T1000 (cell line): ENCODE results near the gene PAPPA.

Experiments
- DNase-seq: peaks from one replicate; lab custom pipeline; 2025; ENCODE audit warnings: mixed read lengths; lab: John Stamatoyannopoulos, UW

The PAPPA gene

DNA sequence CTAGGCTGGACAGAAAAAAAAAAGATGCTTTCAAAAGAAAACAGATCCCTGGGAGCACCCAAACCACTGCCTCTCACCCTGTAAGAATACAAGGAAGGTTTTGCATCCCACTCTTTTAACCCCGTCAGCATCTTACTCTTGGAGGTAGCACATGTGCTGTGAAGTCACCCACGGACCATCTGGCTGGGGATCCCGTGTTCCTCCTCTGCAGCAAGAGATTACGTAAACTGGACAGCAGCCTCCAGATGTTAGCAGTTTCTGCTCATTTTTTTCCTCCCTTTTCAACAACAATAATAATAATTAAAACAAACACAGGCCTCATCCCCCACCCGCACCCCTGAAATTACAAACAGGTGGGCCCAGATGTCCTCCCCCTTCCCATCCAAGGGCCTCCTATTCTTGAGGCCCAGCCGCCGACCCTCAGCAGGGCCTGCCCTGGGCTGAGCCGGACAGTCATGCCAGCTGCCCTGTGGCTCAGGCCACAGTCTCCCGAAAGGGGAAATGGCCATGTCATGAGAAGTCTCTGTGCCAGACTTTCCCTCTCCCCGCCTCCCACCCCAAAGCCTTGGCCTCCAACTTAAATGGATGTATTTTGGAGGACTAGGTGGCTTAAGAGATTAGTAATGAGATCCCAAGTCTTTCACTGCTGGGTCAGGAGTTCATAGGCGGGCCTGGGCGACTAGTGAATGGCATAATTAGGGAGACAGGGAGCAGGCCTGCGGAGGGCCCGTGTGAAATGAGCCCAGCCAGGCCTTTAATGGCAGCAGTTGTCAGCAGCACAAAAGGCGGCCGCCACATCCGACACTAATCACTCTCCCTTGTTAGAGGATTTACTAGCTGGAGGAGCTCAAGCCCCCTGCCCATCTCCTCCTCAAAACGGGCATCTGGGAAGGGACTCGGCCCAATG is 165.1 kb downstream of the PAPPA start:
- no peak for DNase-seq

DNA sequence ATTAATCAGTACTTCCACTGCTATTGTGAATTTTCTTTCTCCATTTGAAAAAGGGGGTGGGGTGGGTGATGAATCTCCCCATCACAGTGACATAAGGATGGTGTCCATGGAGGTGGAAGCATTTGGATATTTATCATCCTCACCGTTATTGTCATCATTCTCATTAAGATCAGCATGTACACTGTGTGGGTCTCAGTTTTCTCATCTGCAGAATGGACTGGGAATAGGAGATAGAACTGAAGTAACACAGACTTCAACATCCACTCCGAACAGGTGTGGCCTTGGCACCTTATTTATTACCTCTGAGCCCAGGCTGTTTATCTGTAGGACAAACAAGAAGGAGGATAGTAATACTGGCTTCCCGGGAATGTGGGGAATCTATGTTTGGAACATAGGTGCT is 165.9 kb downstream of the PAPPA start:
- no peak for DNase-seq

GRCh38 chr9:116320290-116320689 is 166.7 kb downstream of the PAPPA start:
- DNase-seq = no peak

- DNase-seq = no peak
Observed at GRCh38 chr9:116322521-116322920, 168.9 kb downstream of the PAPPA start.

GRCh38 chr9:116323012-116323411 is 169.4 kb downstream of the PAPPA start:
- no peak for DNase-seq

GRCh38 chr9:116323571-116323970 is 170.0 kb downstream of the PAPPA start:
- no peak for DNase-seq

GRCh38 chr9:116325924-116326323 is 172.3 kb downstream of the PAPPA start:
- DNase-seq = no peak

GRCh38 chr9:116327701-116328405 is 174.3 kb downstream of the PAPPA start:
- DNase-seq = no peak

DNA sequence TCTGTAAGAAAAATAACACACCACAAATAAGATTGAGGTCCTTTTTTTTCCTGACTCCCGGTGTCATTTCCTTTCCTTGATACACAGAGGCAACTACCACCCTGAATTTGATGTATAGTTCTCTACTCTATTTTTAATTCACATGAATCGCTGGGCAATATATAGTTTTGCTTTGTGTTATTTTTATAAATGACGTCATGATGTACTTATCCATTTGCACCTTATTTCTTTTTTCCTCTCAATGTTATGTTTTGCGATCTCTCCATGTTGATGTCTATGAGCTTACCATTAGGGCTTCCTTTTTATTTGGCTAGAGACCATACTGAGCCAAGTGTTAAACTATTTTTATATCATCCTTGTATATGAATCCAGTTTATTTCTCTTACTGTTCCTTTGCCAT is 175.9 kb downstream of the PAPPA start:
- DNase-seq = no peak

GRCh38 chr9:116331241-116331640 is 177.7 kb downstream of the PAPPA start:
- no peak for DNase-seq

DNA sequence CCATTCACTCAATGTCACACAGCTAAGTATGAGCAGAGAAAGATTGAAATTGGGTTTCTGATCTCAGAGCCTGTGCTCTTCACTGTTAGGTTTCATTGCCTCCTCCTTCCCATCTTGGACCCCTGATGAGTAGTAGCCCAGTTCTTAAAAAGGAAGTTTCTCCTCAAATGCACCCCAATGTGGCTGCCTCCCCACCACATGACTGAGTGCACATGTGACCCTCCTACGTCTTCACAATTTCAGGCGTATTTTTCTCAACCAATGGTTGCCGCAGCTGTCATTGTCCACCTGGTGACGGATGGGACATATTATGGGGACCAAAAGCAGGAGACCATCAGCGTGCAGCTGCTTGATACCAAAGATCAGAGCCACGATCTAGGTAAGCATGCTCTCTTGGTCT is 178.5 kb downstream of the PAPPA start:
- DNase-seq = no peak

DNA sequence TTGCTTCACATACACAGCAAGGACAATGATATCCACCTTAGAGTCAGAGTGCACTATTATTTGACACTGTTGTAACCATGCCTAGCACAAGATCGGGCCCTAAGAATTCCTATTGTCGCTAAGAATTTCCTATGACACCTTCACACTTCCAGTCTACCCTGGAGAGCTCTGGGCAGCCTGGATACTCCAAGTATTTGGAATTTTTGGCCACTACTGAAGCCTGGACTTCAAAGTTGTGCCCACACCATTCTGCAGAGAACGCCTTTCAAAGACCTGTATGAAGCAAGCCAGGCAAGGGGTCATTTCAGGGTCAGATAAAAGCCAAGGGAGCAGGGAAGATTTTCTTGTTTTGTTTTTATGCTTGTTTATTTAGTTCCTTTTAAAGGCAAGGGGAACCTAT is 179.7 kb downstream of the PAPPA start:
- no peak for DNase-seq

GRCh38 chr9:116334546-116335150 is 181.1 kb downstream of the PAPPA start:
- DNase-seq = no peak

DNA sequence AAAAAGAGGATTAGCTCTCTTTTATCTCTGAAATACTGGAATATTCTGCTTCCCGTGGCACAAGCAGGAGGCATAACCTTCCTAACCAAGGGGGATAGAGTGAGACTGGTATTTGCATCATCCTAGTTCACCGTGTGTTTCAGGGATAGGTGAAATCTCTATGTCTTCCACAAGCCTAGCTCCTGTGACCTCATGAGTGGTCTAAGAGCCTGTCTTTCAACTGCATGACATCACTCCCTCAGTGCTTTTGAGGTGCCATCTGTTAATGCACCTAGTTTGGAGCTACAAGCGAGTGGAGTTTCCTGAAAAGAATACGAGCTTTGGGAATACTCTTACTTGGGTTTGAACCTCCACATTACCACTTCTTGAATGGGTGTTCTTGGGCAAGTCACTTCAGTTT is 181.8 kb downstream of the PAPPA start:
- no peak for DNase-seq

DNA sequence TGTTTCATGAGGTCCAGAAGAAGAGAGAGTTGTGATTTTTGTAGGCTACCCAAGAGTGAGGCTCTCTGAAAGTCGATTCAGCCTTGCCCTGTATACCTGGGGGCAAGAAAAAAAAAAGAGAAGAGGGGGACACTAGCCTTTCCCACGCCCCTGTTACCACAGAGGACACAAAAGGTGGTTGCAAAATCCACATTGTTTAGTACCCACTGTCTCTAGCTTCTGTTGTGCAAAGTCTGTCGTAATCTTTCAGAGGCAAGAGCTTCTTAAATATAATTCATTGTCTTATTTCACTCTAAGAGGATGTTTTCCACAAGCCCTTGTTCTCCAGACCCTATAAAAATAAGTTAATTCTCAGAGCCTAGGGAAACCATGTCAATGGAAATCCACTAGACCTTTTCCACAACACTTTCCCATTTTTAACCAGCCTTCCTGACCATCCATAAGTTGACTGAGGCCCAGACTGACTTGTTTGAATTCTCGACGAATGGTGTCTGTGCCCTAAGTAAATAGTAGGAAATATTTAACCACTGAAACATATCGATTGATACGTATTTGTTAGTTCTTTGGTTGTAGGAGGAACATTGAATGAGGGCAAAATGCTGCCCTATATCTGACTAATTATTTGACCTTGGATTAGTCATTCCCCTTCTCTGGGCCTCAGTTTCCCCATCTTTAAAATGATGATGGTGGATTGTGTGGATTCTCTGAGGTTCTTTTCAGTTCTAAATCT is 182.7 kb downstream of the PAPPA start:
- no peak for DNase-seq

GRCh38 chr9:116337015-116337414 is 183.4 kb downstream of the PAPPA start:
- no peak for DNase-seq

DNA sequence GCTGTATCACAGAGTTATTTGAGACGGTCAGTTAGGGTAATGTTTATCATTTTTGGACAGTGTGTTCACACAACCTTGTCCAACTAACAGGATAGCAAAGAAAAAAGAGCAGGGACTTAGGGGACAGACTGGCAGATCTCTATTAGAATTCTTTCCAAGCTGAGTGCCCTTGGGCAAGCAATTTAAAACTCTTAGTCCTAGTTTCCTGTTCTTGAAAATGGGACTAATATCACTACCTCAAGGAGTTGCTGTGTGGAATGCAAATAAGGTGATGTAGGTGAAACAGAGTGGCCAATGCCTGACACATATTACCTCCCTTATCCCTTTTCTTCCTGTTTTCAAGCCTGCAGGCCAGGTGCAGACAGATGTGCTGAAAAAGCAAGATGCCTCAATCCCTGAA is 186.7 kb downstream of the PAPPA start:
- DNase-seq = no peak

- DNase-seq = no peak
Observed at GRCh38 chr9:116342061-116342460, 188.5 kb downstream of the PAPPA start.

- DNase-seq = no peak
Observed at GRCh38 chr9:116342941-116343340, 189.3 kb downstream of the PAPPA start.

DNA sequence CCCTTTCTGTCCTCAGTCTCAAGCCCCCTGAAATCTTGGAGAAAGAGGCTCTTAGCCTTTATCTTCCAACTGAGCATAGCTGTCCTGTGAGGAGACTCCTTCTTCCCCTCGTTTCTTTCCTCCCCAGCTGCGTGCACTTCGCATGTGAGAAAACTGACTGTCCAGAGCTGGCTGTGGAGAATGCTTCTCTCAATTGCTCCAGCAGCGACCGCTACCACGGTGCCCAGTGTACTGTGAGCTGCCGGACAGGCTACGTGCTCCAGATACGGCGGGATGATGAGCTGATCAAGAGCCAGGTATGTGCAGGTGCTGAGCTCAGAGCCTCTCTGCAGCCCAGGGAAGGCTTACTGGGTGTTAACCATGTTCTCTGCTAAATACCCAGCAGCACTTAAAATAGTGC is 190.8 kb downstream of the PAPPA start:
- no peak for DNase-seq

DNA sequence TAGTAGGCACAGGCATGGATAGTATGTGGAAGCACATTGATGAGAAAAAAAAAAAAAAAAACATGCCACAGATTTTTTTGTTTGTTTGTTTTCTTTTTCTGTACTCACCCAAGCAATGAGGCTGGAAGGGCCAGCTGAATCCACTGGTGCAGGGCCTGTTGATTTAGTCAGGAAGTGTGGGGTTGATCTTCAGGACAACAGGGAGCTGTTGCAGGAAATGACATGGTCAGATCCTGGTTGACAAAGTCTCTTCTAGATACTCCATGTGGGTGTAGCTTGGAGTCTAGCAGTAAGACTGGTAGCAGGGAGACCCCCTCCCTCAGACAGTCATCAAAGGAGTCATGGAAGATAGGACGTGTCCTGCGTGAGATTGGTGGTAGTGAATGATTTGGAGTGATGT is 191.8 kb downstream of the PAPPA start:
- DNase-seq = no peak

DNA sequence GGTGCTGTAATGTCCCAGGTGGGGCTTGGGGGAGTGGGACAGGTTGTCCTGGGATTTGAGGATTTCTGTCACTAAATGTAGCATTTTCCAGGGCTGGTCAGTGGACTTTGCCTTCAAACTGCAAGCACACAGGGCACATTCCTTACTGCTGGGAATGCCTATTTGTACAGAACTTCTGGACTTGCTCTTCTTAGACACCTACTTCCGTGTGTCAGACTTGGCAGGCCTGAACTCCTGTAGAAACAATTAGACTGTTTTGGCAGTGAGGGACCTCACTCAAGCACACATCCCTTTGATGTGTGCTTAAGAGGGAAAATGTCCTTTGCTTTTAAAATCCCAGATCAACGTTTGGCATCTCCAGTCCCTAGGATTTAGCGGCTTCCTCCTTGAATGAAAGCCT is 192.2 kb downstream of the PAPPA start:
- no peak for DNase-seq
